ENCODE measurements around the gene TRIM27. TPM values are rescaled to one million over a fixed set of nuclear protein-coding genes. Genes with fewer than 3 reads are reported as not detected.
"Not testable (repeated sequence)": the region's sequence is repeated elsewhere in the genome, so short reads cannot be mapped to it uniquely, and the experiment has no call there.

TRIM27 gene
- total RNA-seq, 1 donor from 2014 or later, result 53.5 TPM

DNA sequence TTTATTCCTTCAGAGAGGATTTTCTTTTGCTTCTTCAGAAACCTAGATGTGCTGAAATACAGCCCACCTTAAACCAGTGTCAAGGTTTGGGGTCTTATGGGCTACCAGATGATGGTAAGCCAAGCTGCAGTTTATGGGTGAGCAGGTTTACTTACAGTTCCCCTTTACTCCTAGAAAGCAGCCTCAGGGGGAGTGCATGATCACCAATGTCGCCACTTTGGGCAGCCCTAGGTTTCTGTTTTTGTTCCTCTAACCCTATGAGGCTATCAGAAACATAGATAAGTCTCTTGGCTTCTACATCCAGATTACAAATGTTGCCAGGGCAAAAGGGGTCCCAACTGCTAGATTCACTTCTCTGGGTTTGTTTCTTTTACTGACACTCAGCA is 67.2 kb downstream of the TRIM27 start:
- Mint-ChIP-seq H3K27me3 (ENCODE audit: low read depth) (peaks cover 31% of the 10 kb centered on the region), H3K4me3 (ENCODE audit: unreplicated experiment) (no peak overlapping the region), H3K36me3 (ENCODE audit: low read depth) (no peaks in the 10 kb centered on the region), H3K4me1 (ENCODE audit: low read depth) (no peaks in the 10 kb centered on the region), H3K9me3 (ENCODE audit: low read depth) (peaks cover 3% of the 10 kb centered on the region), H3K27ac (ENCODE audit: unreplicated experiment) (no peak overlapping the region)
- TF ChIP-seq, protein P1, sequence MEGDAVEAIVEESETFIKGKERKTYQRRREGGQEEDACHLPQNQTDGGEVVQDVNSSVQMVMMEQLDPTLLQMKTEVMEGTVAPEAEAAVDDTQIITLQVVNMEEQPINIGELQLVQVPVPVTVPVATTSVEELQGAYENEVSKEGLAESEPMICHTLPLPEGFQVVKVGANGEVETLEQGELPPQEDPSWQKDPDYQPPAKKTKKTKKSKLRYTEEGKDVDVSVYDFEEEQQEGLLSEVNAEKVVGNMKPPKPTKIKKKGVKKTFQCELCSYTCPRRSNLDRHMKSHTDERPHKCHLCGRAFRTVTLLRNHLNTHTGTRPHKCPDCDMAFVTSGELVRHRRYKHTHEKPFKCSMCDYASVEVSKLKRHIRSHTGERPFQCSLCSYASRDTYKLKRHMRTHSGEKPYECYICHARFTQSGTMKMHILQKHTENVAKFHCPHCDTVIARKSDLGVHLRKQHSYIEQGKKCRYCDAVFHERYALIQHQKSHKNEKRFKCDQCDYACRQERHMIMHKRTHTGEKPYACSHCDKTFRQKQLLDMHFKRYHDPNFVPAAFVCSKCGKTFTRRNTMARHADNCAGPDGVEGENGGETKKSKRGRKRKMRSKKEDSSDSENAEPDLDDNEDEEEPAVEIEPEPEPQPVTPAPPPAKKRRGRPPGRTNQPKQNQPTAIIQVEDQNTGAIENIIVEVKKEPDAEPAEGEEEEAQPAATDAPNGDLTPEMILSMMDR (IDR thresholded peaks at IDR 0.05), result no peak
- DNase-seq (ENCODE audit: low spot score), result no peak

DNA sequence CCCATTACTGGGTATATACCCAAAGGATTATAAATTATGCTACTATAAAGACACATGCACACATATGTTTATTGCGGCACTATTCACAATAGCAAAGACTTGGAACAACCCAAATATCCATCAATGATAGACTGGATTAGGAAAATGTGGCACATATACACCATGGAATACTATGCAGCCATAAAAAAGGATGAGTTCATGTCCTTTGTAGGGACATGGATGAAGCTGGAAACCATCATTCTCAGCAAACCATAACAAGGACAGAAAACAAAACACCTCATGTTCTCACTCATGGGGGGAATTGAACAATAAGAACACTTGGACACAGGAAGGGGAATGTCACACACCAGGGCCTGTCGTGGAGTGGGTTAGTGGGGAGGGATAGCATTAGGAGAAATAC is 69.4 kb downstream of the TRIM27 start:
- H3K27me3 Mint-ChIP-seq (ENCODE audit: low read depth), result peaks cover 36% of the 10 kb centered on the region
- not testable (repeated sequence) for H3K36me3 Mint-ChIP-seq (ENCODE audit: low read depth); H3K27ac Mint-ChIP-seq (ENCODE audit: unreplicated experiment); DNase-seq (ENCODE audit: low spot score); H3K4me1 Mint-ChIP-seq (ENCODE audit: low read depth); H3K9me3 Mint-ChIP-seq (ENCODE audit: low read depth); H3K4me3 Mint-ChIP-seq (ENCODE audit: unreplicated experiment)

Other genes starting within 250 kb of the TRIM27 start
- gene ZNF311, start 81.3 kb upstream of the TRIM27 start, total RNA-seq, result 0.41 to 0.80 TPM (median 0.52 TPM) in 3 replicates
- not detected in 3 replicates for gene OR2W1, start 121.2 kb upstream of the TRIM27 start, total RNA-seq
- gene OR2B3, start 163.3 kb upstream of the TRIM27 start, total RNA-seq, result not detected in 3 replicates
- not detected in 3 replicates for gene OR2J1, start 175.5 kb upstream of the TRIM27 start, total RNA-seq
- gene OR2J3, start 184.1 kb upstream of the TRIM27 start, total RNA-seq, result not detected in 3 replicates
- not detected in 3 replicates for gene OR2J2, start 246.9 kb upstream of the TRIM27 start, total RNA-seq